Measurements from ENCODE around the gene HES4.

Gene HES4

GRCh38 chr1:965526-966134, 34.3 kb downstream of the HES4 start:
- DNase-seq (ENCODE audit: low read depth), result no peak

- DNase-seq (ENCODE audit: low read depth), result no peak
Measured at GRCh38 chr1:964691-965525, 35.0 kb downstream of the HES4 start.

- DNase-seq (ENCODE audit: low read depth), result no peak
Measured at GRCh38 chr1:963746-964525, 36.0 kb downstream of the HES4 start.

- no peak for DNase-seq (ENCODE audit: low read depth)
Measured at GRCh38 chr1:963301-963651, 36.6 kb downstream of the HES4 start.

- no peak for DNase-seq (ENCODE audit: low read depth)
Measured at GRCh38 chr1:962381-963300, 37.3 kb downstream of the HES4 start.

- DNase-seq (ENCODE audit: low read depth), result no peak
Measured at GRCh38 chr1:961132-961669, 38.7 kb downstream of the HES4 start.

- no peak for DNase-seq (ENCODE audit: low read depth)
Measured at GRCh38 chr1:960363-961131, 39.4 kb downstream of the HES4 start, which contains the start of gene KLHL17. TSS of gene KLHL17 (plus strand) at chr1:960584. CDS start at chr1:960694, 110 bp downstream.

GRCh38 chr1:959731-960362, 40.0 kb downstream of the HES4 start:
- no peak for DNase-seq (ENCODE audit: low read depth)

- DNase-seq (ENCODE audit: low read depth), result peak; percentile 38
Measured at GRCh38 chr1:958823-959730, 40.8 kb downstream of the HES4 start, which contains the start of gene NOC2L. TSS of gene NOC2L (minus strand) at chr1:959256. CDS start at chr1:959240, 16 bp downstream.

GRCh38 chr1:956636-957035, 43.3 kb downstream of the HES4 start:
- no peak for DNase-seq (ENCODE audit: low read depth)

GRCh38 chr1:955474-955873, 44.4 kb downstream of the HES4 start:
- no peak for DNase-seq (ENCODE audit: low read depth)

GRCh38 chr1:954927-955326, 45.0 kb downstream of the HES4 start:
- DNase-seq (ENCODE audit: low read depth), result no peak

GRCh38 chr1:953524-954320, 46.2 kb downstream of the HES4 start:
- no peak for DNase-seq (ENCODE audit: low read depth)

- no peak for DNase-seq (ENCODE audit: low read depth)
Measured at GRCh38 chr1:952603-953002, 47.3 kb downstream of the HES4 start.

- DNase-seq (ENCODE audit: low read depth), result no peak
Measured at GRCh38 chr1:952201-952600, 47.7 kb downstream of the HES4 start.

GRCh38 chr1:951364-951763, 48.5 kb downstream of the HES4 start:
- no peak for DNase-seq (ENCODE audit: low read depth)

GRCh38 chr1:950881-951280, 49.0 kb downstream of the HES4 start:
- DNase-seq (ENCODE audit: low read depth), result no peak

GRCh38 chr1:950268-950667, 49.6 kb downstream of the HES4 start:
- no peak for DNase-seq (ENCODE audit: low read depth)

Data from HS-5 (cell line).